K562 (cell line): ENCODE results near the gene GHRH. TPM values are rescaled to one million over a fixed set of nuclear protein-coding genes. Genes with fewer than 3 reads are reported as not detected.

Source experiments
- ATAC-seq: fragments of 200-7000 bp; cut with Tn5 transposase; 3 replicates; pipeline ENCODE4 v1.9.1; 2020; ENCODE audit warnings: moderate library complexity
- BruUV-seq: library from RNA; stranded (reverse); fragments of 400-500 nt; replicated peaks from 2 replicates; lab custom pipeline; 2021; lab: Mats Ljungman, UMichigan
- CTCF ChIA-PET: fragments of 300-600 bp; formaldehyde crosslinking; extraction: SDS; loops from one replicate; lab custom pipeline; 2021; ENCODE audit warnings: low intra/inter-chr PET ratio; lab: Yijun Ruan, JAX
- POLR2A ChIA-PET: fragments of 300-600, 350-650 bp; sonication (Branson Sonifier 250); formaldehyde crosslinking; extraction: SDS; loops from one replicate; lab custom pipeline; 2021; ENCODE audit warnings: antibody characterized with exemption, inconsistent platforms; lab: Yijun Ruan, JAX
- DNase-seq, 4 experiments: peaks; one replicate each; pipeline versions ENCODE4 v3.0.0 to v3.0.0-alpha.2; 2011 to 2018; ENCODE audit warnings: low spot score in 3 of 4, mixed read lengths in 3 of 4; ENCODE audit errors: extremely low read depth in 1 of 4
- FAIRE-seq: peaks from 2 replicates; lab custom pipeline; 2011; peaks lifted over from hg19 to GRCh38; lab: Jason Lieb, UNC
- H2AFZ ChIP-seq: 2 replicates; pipeline ENCODE4 v1.6.0; 2011; ENCODE audit warnings: low read depth, low read length, control low read depth, inconsistent platforms
- H3K27ac ChIP-seq: fragments of 200-600 bp; 3 replicates; pipeline ENCODE4 v1.8.0; 2011; ENCODE audit warnings: low read depth, mild to moderate bottlenecking, control low read depth, inconsistent platforms, low read length, moderate library complexity, mixed read lengths; ENCODE audit errors: extremely low read depth
- H3K27me3 ChIP-seq, 2 experiments: fragments of 300-600 bp in 1 of 2; 2 replicates in 1 of 2; 3 replicates in 1 of 2; pipeline versions ENCODE4 v1.6.0 to v1.8.0; 2011; ENCODE audit warnings: inconsistent platforms in 2 of 2, low read length in 2 of 2, mild to moderate bottlenecking in 1 of 2, mixed read lengths in 1 of 2, moderate library complexity in 1 of 2; ENCODE audit not compliant: control insufficient read depth in 2 of 2, insufficient read depth in 2 of 2
- H3K36me3 ChIP-seq: fragments of 300-600 bp; 3 replicates; pipeline ENCODE4 v1.8.0; 2011; ENCODE audit warnings: mild to moderate bottlenecking, low read length, inconsistent platforms; ENCODE audit not compliant: control insufficient read depth, insufficient read depth
- H3K4me1 ChIP-seq, 2 experiments: fragments of 200-600 bp in 1 of 2; replicated peaks in 1 of 2; 2 replicates in 1 of 2; 3 replicates in 1 of 2; pipeline versions ENCODE4 v1.5.1 to v1.8.0; 2011; ENCODE audit warnings: inconsistent platforms in 2 of 2, low read length in 2 of 2, mild to moderate bottlenecking in 1 of 2, mixed read lengths in 1 of 2, moderate library complexity in 1 of 2; ENCODE audit not compliant: control insufficient read depth in 2 of 2, insufficient read depth in 2 of 2
- H3K4me2 ChIP-seq: 2 replicates; pipeline ENCODE4 v1.6.1; 2011; ENCODE audit warnings: low read length, control low read depth, inconsistent platforms, mixed read lengths; ENCODE audit not compliant: insufficient read depth
- H3K4me3 ChIP-seq: fragments of 200-600 bp; sonication (generic), shearing (Covaris generic); 2 replicates; pipeline ENCODE4 v1.5.1; 2016; ENCODE audit warnings: control low read depth, inconsistent platforms
- H3K79me2 ChIP-seq: fragments of 200-600 bp; 3 replicates; pipeline ENCODE4 v1.8.0; 2011; ENCODE audit warnings: low read length, inconsistent platforms; ENCODE audit not compliant: control insufficient read depth, insufficient read depth
- H3K9ac ChIP-seq, 2 experiments: 2 replicates each; pipeline versions ENCODE4 v1.6.0 to v1.6.1; 2011; ENCODE audit warnings: low read depth in 2 of 2, low read length in 2 of 2, control low read depth in 1 of 2, inconsistent platforms in 1 of 2, mild to moderate bottlenecking in 1 of 2, mixed read lengths in 1 of 2; ENCODE audit not compliant: insufficient read depth in 1 of 2
- H3K9me1 ChIP-seq: one replicate; pipeline ENCODE4 v1.6.0; 2011; ENCODE audit warnings: inconsistent platforms, mild to moderate bottlenecking, low read length, moderate library complexity; ENCODE audit not compliant: control insufficient read depth, insufficient read depth
- H3K9me3 ChIP-seq: replicated peaks from 2 replicates; pipeline ENCODE4 v1.5.1; 2011; ENCODE audit warnings: low read depth, low read length, inconsistent platforms; ENCODE audit not compliant: control insufficient read depth, insufficient read depth
- H4K20me1 ChIP-seq: replicated peaks from 2 replicates; pipeline ENCODE4 v1.6.1; 2011; ENCODE audit warnings: low read length, inconsistent platforms, mixed read lengths; ENCODE audit not compliant: control insufficient read depth, insufficient read depth
- BMI1 ChIP-seq: fragments of 150-350 bp; IDR thresholded peaks from 2 replicates; pipeline ENCODE4 v1.6.1; 2014; ENCODE audit warnings: low read length
- CAMTA2 ChIP-seq: fragments of 250-450 bp; sonication (Bioruptor Pico); conservative IDR thresholded peaks from 2 replicates; pipeline ENCODE4 v1.5.1; 2022
- CBX1 ChIP-seq: sonication (generic); IDR thresholded peaks from 2 replicates; pipeline ENCODE4 v1.6.1; 2016; ENCODE audit warnings: antibody characterized with exemption, low read depth, mild to moderate bottlenecking
- FOXK1 ChIP-seq: sonication (generic); formaldehyde crosslinking; IDR thresholded peaks from 2 replicates; pipeline ENCODE4 v1.8.0; 2022; ENCODE audit warnings: missing genetic modification reagents, mild to moderate bottlenecking, borderline replicate concordance
- MCM7 ChIP-seq, 2 experiments: fragments of 450-650 bp; IDR thresholded peaks; 2 replicates each; pipeline ENCODE4 v1.6.1; 2016 to 2018
- POLR2AphosphoS5 ChIP-seq: IDR thresholded peaks from 2 replicates; pipeline ENCODE4 v1.6.1; 2011; ENCODE audit warnings: mild to moderate bottlenecking, low read depth, low read length, moderate library complexity; ENCODE audit not compliant: control insufficient read depth, insufficient read depth
- ZBED1 ChIP-seq: IDR thresholded peaks from 2 replicates; pipeline ENCODE4 v1.6.1; 2014
- ZFPM2 ChIP-seq: fragments of 250-450 bp; sonication (Bioruptor Pico); IDR thresholded peaks from 2 replicates; pipeline ENCODE4 v1.5.1; 2022; ENCODE audit warnings: mild to moderate bottlenecking
- ZNF436 ChIP-seq: fragments of 250-450, 450-650 bp; sonication (Bioruptor Pico); formaldehyde crosslinking; IDR thresholded peaks from 2 replicates; pipeline ENCODE4 v1.7.0; 2020; ENCODE audit warnings: mild to moderate bottlenecking
- ZNF699 ChIP-seq: fragments of 250-450 bp; sonication (Bioruptor Pico); IDR thresholded peaks from 2 replicates; pipeline ENCODE4 v1.8.0; 2021; ENCODE audit warnings: mild to moderate bottlenecking, moderate library complexity; ENCODE audit not compliant: insufficient replicate concordance
- ZNF707 ChIP-seq: fragments of 250-450 bp; sonication (Bioruptor Pico); conservative IDR thresholded peaks from 2 replicates; pipeline ENCODE4 v1.8.0; 2022; ENCODE audit warnings: inconsistent platforms, mild to moderate bottlenecking, moderate library complexity
- WGBS: fragments of 100-300 bp; shearing (Covaris generic); methylation state at CpG from one replicate; pipeline ENCODE4 v1.1.6; 2016; ENCODE audit warnings: low coverage, mixed read lengths; ENCODE audit not compliant: insufficient coverage; ENCODE audit errors: missing lambda C conversion rate; 5-methylcytosine and 5-hydroxymethylcytosine counted together
- in situ Hi-C: fragments of 300-500 bp; cut with MboI; formaldehyde crosslinking; loops from 4 replicates; pipeline ENCODE4 v1.15.0; 2018; ENCODE audit warnings: inconsistent platforms, mixed read lengths
- intact Hi-C: fragments of 100-400 bp; cut with micrococcal nuclease; formaldehyde crosslinking; loops from 2 replicates; pipeline ENCODE4 v1.14.2; 2022
- polyA plus RNA-seq, 8 experiments: library from polyadenylated mRNA; depleted of rRNA in 4 of 8; stranded (reverse) in 5 of 8; unstranded in 3 of 8; fragments of >200 nt; fragmentation: Nextera tagmentation in 2 of 8; fragmentation: Illumina TruSeq in 1 of 8; extraction: Ambion mirVana in 2 of 8; extraction: Trizol in 1 of 8; gene quantifications; 2 replicates each; pipeline versions ENCODE4 v1.2.1 to v1.2.3, GENCODE V29; 2011 to 2014; ENCODE audit warnings: inconsistent platforms in 1 of 8, missing spikeins in 1 of 8
- total RNA-seq, 7 experiments: library from RNA; depleted of rRNA in 6 of 7; stranded (reverse); fragments of >200 nt in 6 of 7; fragmentation: Illumina TruSeq in 2 of 7; extraction: Trizol in 2 of 7; gene quantifications; 2 replicates each; pipeline versions ENCODE4 v1.2.1 to v1.2.3, GENCODE V29; 2011 to 2021; ENCODE audit warnings: low replicate concordance in 1 of 7
- TF ChIP-seq, protein P1 (sequence below): IDR thresholded peaks from 3 replicates; pipeline ENCODE4 v1.6.1; 2011; ENCODE audit warnings: borderline replicate concordance, mild to moderate bottlenecking; ENCODE audit not compliant: insufficient read length, insufficient read depth
- TF ChIP-seq, protein P2 (sequence below), 2 experiments: fragments of 150-350 bp in 1 of 2; IDR thresholded peaks; 2 replicates each; pipeline ENCODE4 v1.6.1; 2012 to 2016; ENCODE audit warnings: low read depth in 2 of 2, low read length in 2 of 2, mild to moderate bottlenecking in 1 of 2, moderate library complexity in 1 of 2
- TF ChIP-seq, protein P3 (sequence below): fragments of 450-650 bp; IDR thresholded peaks from 2 replicates; pipeline ENCODE4 v1.7.1; 2018; ENCODE audit warnings: mild to moderate bottlenecking, low read depth; ENCODE audit not compliant: partially characterized antibody

Gene GHRH
- total and polyA plus RNA-seq, 9 of the 15 experiments (the other 6 are each of a cell fraction or from before 2014, with no cell fraction given): not detected

DNA sequence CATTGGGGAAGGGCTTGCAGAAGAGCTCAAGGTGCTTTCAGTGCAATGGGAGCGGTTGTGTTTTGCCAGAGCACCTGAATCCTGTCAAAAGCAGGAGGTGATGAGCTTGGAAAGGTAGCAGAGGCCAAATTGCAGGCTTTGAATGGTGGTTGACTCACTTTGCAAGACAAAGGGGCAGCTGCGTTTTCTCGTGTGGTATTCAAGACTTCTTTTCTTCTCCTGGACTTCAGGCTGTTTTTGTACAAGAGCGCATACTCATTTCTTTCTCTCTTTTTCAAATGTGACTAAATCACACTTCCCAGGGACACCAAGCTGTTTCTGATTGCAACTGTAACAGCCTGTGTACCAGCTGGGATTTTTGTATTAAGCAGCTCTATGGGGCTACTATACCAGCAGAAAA lies 32.3 kb downstream of the GHRH start:
- intact Hi-C loops (no loop called here), in situ Hi-C loops (no loop called here)
- no peak overlapping the region for H2AFZ ChIP-seq
- DNase-seq (no peak), FAIRE-seq (no peak), ATAC-seq (no peak)
- H3K36me3 ChIP-seq: peaks cover 99% of the 10 kb centered on the region
- H3K4me3 ChIP-seq: no peak overlapping the region
- H3K79me2 ChIP-seq: no peaks in the 10 kb centered on the region
- ChIA-PET CTCF (no interaction called here), POLR2A (interaction anchor here (1.1 to 2.5 kb wide), 2 partner anchors 16 to 40 kb away, joined by 4 to 6 read pairs; no protein-coding TSS in a partner anchor)
- H3K27me3 ChIP-seq: no peaks in the 10 kb centered on the region
- no peaks in the 10 kb centered on the region for H3K4me1 ChIP-seq
- no peak overlapping the region for H3K4me2 ChIP-seq
- H3K27ac ChIP-seq: no peak overlapping the region
- no peak overlapping the region for H3K9ac ChIP-seq
- no TSS peak for BruUV-seq
- 94% methylated on average over 3 of the region's 4 CpGs for WGBS
- no peaks in the 10 kb centered on the region for H3K9me1 ChIP-seq
- H3K9me3 ChIP-seq: no peaks in the 10 kb centered on the region
- H4K20me1 ChIP-seq: no peaks in the 10 kb centered on the region; the same call in 1 of the 2 replicates
- TF ChIP-seq ZBED1 (no peak), MCM7 (IDR thresholded peaks at IDR 0.05) (no peak), BMI1 (no peak), CAMTA2 (CRISPR knock-in tag) (no peak), CBX1 (no peak), ZNF699 (CRISPR knock-in tag) (no peak), ZFPM2 (CRISPR knock-in tag) (no peak), FOXK1 (no peak), POLR2AphosphoS5 (no peak), ZNF707 (CRISPR knock-in tag) (no peak), ZNF436 (CRISPR knock-in tag) (no peak)
- TF ChIP-seq, protein P1, sequence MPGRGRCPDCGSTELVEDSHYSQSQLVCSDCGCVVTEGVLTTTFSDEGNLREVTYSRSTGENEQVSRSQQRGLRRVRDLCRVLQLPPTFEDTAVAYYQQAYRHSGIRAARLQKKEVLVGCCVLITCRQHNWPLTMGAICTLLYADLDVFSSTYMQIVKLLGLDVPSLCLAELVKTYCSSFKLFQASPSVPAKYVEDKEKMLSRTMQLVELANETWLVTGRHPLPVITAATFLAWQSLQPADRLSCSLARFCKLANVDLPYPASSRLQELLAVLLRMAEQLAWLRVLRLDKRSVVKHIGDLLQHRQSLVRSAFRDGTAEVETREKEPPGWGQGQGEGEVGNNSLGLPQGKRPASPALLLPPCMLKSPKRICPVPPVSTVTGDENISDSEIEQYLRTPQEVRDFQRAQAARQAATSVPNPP: no peak
- TF ChIP-seq, protein P2, sequence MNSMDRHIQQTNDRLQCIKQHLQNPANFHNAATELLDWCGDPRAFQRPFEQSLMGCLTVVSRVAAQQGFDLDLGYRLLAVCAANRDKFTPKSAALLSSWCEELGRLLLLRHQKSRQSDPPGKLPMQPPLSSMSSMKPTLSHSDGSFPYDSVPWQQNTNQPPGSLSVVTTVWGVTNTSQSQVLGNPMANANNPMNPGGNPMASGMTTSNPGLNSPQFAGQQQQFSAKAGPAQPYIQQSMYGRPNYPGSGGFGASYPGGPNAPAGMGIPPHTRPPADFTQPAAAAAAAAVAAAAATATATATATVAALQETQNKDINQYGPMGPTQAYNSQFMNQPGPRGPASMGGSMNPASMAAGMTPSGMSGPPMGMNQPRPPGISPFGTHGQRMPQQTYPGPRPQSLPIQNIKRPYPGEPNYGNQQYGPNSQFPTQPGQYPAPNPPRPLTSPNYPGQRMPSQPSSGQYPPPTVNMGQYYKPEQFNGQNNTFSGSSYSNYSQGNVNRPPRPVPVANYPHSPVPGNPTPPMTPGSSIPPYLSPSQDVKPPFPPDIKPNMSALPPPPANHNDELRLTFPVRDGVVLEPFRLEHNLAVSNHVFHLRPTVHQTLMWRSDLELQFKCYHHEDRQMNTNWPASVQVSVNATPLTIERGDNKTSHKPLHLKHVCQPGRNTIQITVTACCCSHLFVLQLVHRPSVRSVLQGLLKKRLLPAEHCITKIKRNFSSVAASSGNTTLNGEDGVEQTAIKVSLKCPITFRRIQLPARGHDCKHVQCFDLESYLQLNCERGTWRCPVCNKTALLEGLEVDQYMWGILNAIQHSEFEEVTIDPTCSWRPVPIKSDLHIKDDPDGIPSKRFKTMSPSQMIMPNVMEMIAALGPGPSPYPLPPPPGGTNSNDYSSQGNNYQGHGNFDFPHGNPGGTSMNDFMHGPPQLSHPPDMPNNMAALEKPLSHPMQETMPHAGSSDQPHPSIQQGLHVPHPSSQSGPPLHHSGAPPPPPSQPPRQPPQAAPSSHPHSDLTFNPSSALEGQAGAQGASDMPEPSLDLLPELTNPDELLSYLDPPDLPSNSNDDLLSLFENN (IDR thresholded peaks at IDR 0.05; ENCODE audit: low read depth in 2 of 2, low read length in 2 of 2): no peak
- TF ChIP-seq, protein P3, sequence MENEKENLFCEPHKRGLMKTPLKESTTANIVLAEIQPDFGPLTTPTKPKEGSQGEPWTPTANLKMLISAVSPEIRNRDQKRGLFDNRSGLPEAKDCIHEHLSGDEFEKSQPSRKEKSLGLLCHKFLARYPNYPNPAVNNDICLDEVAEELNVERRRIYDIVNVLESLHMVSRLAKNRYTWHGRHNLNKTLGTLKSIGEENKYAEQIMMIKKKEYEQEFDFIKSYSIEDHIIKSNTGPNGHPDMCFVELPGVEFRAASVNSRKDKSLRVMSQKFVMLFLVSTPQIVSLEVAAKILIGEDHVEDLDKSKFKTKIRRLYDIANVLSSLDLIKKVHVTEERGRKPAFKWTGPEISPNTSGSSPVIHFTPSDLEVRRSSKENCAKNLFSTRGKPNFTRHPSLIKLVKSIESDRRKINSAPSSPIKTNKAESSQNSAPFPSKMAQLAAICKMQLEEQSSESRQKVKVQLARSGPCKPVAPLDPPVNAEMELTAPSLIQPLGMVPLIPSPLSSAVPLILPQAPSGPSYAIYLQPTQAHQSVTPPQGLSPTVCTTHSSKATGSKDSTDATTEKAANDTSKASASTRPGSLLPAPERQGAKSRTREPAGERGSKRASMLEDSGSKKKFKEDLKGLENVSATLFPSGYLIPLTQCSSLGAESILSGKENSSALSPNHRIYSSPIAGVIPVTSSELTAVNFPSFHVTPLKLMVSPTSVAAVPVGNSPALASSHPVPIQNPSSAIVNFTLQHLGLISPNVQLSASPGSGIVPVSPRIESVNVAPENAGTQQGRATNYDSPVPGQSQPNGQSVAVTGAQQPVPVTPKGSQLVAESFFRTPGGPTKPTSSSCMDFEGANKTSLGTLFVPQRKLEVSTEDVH: no peak
